ENCODE results near the gene MYOC.

The MYOC gene

DNA sequence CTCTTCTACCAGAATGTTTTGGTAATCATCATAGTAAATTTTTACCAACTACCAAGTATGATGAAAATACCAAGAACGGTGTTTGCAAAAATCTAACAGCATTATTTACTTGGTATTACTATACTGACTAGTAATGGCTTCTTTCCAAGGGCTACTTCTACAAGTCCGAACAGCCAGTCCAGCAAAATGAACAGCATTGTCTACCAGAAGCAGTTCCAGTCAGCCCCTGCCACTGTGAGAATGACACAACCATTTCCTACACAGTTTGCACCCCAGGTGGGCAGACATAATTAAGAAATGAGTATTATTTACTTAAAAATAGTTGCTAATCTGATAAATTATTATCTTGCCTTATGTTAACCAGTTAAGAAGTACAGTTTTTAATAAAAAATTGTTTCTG, 64.3 kb downstream of the MYOC start:
- Histone ChIP-seq H2AK5ac (ENCODE audit: low read length) (no peak overlapping the region), H3K18ac (ENCODE audit: low read length) (no peak overlapping the region), H3K4ac (ENCODE audit: low read depth, low read length) (no peak overlapping the region), H3K4me3 (ENCODE audit: low read length) (no peak overlapping the region), H3K9ac (ENCODE audit: low read length) (no peak overlapping the region), H4K8ac (ENCODE audit: low read depth, low read length) (no peak overlapping the region), H3K36me3 (ENCODE audit: control insufficient read depth, insufficient read depth, low read length) (peaks cover 17% of the 10 kb centered on the region), H3K56ac (ENCODE audit: low read length) (no peak overlapping the region), H3K23ac (ENCODE audit: low read length) (no peak overlapping the region), H3K79me1 (ENCODE audit: low read length) (no peaks in the 10 kb centered on the region), H4K5ac (ENCODE audit: low read length) (no peak overlapping the region), H3K4me2 (ENCODE audit: low read length) (no peak overlapping the region), H2BK5ac (ENCODE audit: low read length) (no peak overlapping the region), H2BK120ac (ENCODE audit: low read depth, low read length) (no peak overlapping the region), H3K79me2 (ENCODE audit: control insufficient read depth, insufficient read depth, low read length) (no peaks in the 10 kb centered on the region), H3K27ac (ENCODE audit: low read depth, low read length) (no peak overlapping the region), H3K27me3 (ENCODE audit: insufficient read depth, low read length, poor library complexity) (no peaks in the 10 kb centered on the region), H2BK15ac (replicated peaks; ENCODE audit: low read depth) (no peak overlapping the region), H3K4me1 (ENCODE audit: control insufficient read depth, low read depth, low read length) (no peaks in the 10 kb centered on the region)
- no peak for DNase-seq
- WGBS (ENCODE audit: extremely low coverage, insufficient coverage, low lambda C conversion rate) = no CpG with 5 or more reads among the region's 2 CpGs

DNA sequence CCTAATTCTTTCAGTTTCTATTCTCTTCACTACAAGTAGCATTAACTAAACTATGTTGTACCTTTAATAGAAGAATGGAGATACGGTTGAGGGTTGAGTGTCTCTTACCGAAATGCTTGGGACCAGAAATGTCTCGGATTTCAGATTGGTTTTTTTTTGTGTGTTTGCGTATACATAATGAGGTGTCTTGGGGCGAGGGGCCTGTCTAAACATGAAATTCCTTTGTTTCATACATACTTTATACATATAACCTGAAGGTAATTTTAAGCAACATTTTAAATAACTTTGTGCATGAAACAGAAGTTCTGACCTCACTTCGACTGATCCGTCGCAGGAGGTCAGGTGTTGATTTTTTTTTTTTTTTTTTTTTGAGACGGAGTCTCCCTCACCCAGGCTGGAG, 66.8 kb downstream of the MYOC start:
- Histone ChIP-seq H4K8ac (ENCODE audit: low read depth, low read length) (no peak overlapping the region), H3K79me1 (ENCODE audit: low read length) (no peaks in the 10 kb centered on the region), H3K36me3 (ENCODE audit: control insufficient read depth, insufficient read depth, low read length) (peaks cover 10% of the 10 kb centered on the region), H3K23ac (ENCODE audit: low read length) (no peak overlapping the region), H3K27me3 (ENCODE audit: insufficient read depth, low read length, poor library complexity) (no peaks in the 10 kb centered on the region), H2BK5ac (ENCODE audit: low read length) (no peak overlapping the region), H2AK5ac (ENCODE audit: low read length) (no peak overlapping the region), H3K4me1 (ENCODE audit: control insufficient read depth, low read depth, low read length) (no peaks in the 10 kb centered on the region), H3K4me2 (ENCODE audit: low read length) (no peak overlapping the region), H2BK15ac (replicated peaks; ENCODE audit: low read depth) (no peak overlapping the region), H3K56ac (ENCODE audit: low read length) (no peak overlapping the region), H3K27ac (ENCODE audit: low read depth, low read length) (no peak overlapping the region), H3K4me3 (ENCODE audit: low read length) (no peak overlapping the region), H3K18ac (ENCODE audit: low read length) (no peak overlapping the region), H3K4ac (ENCODE audit: low read depth, low read length) (no peak overlapping the region), H4K5ac (ENCODE audit: low read length) (no peak overlapping the region), H2BK120ac (ENCODE audit: low read depth, low read length) (no peak overlapping the region), H3K79me2 (ENCODE audit: control insufficient read depth, insufficient read depth, low read length) (no peaks in the 10 kb centered on the region), H3K9ac (ENCODE audit: low read length) (no peak overlapping the region)
- DNase-seq = no peak
- WGBS (ENCODE audit: extremely low coverage, insufficient coverage, low lambda C conversion rate) = no CpG with 5 or more reads among the region's 9 CpGs

All from mesendoderm (in vitro differentiated cells).